Muscle of leg (tissue), 11 donors: ENCODE measurements around the gene TFAP2D. TPM values are rescaled to one million over a fixed set of nuclear protein-coding genes. Genes with fewer than 3 reads are reported as not detected.

Experiments
- DNase-seq: peaks from one replicate; pipeline ENCODE4 v3.0.0; 2013
- H3K27ac ChIP-seq: one replicate; pipeline ENCODE4 v1.5.1; 2013; ENCODE audit warnings: mild to moderate bottlenecking, low read length, control low read depth
- H3K27me3 ChIP-seq: one replicate; pipeline ENCODE4 v1.6.1; 2013; ENCODE audit warnings: low read length; ENCODE audit not compliant: control insufficient read depth, insufficient read depth
- H3K36me3 ChIP-seq: one replicate; pipeline ENCODE4 v1.6.1; 2013; ENCODE audit warnings: low read length; ENCODE audit not compliant: control insufficient read depth, insufficient read depth
- H3K4me1 ChIP-seq: one replicate; pipeline ENCODE4 v1.6.1; 2013; ENCODE audit warnings: low read length; ENCODE audit not compliant: control insufficient read depth, insufficient read depth
- H3K4me3 ChIP-seq: one replicate; pipeline ENCODE4 v1.5.1; 2013; ENCODE audit warnings: low read length, control low read depth
- H3K9me3 ChIP-seq: replicated peaks from 2 replicates; pipeline ENCODE4 v1.6.1; 2013; ENCODE audit warnings: low read depth, low read length; ENCODE audit not compliant: control insufficient read depth
- WGBS: methylation state at CpG from one replicate; pipeline ENCODE4 v1.1.5; 2013; ENCODE audit warnings: missing lambda C conversion rate; ENCODE audit not compliant: insufficient coverage; 5-methylcytosine and 5-hydroxymethylcytosine counted together
- polyA plus RNA-seq, 8 donors: library from polyadenylated mRNA; unstranded; fragments of 120-200 nt; gene quantifications; one replicate each; pipeline versions ENCODE4 v1.2.1 to v1.2.3, GENCODE V29; 2013; ENCODE audit warnings: inconsistent platforms in 1 of 8, low replicate concordance in 1 of 8; ENCODE audit not compliant: insufficient read length in 8 of 8, insufficient read depth in 1 of 8
- total RNA-seq: library from RNA; stranded (reverse); fragments of 120-200 nt; gene quantifications from one replicate; pipeline ENCODE4 v1.2.4, GENCODE V29; 2013

Gene TFAP2D
- total and polyA plus RNA-seq, 9 donors: not detected

DNA sequence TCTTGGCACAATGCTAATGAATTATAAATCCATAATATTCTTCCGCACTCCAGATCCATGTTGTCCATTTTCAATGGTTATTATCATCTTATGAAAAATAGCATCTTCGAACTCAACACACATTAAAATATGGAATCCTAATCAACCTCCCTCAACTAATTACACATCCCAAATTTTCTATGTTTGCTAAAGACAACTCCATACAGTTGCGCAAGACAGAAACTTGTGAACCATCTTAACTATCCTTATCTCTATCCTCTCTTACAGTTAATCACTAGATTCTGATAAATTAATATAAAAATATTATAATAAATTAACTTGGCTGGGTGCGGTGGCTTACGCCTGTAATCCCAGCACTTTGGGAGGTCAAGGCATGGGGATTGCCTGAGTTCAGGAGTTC is 67.1 kb downstream of the TFAP2D start:
- Histone ChIP-seq H3K27ac (no peak overlapping the region), H3K27me3 (no peaks in the 10 kb centered on the region), H3K9me3 (no peaks in the 10 kb centered on the region), H3K36me3 (no peaks in the 10 kb centered on the region), H3K4me3 (no peak overlapping the region), H3K4me1 (no peaks in the 10 kb centered on the region)
- DNase-seq: no peak
- 80% methylated on average over 1 of the region's 5 CpGs for WGBS

DNA sequence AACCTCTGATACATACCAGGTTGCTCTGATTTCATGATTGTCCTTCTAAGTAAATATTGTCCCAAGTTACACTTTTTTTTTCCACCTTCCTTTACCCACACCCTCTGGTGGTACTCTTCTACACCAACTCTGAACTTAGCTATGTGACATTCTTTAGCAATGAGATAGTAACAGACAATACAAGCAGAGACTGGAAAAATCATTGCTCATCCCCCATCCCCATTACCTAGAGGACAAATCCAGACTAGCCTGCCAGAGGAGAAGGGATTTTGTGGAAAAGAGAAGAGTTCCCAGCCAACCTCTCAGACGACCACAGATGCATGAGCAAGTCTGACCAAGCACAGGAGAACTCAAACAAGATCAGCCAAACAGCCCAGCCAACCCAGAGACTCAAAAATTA is 72.6 kb downstream of the TFAP2D start:
- no peaks in the 10 kb centered on the region for H3K27me3 ChIP-seq
- no peak overlapping the region for H3K27ac ChIP-seq
- peak; percentile 1 for DNase-seq
- WGBS: no CpG with 5 or more reads among the region's 1 CpG
- no peak overlapping the region for H3K4me3 ChIP-seq
- no peaks in the 10 kb centered on the region for H3K36me3 ChIP-seq
- H3K9me3 ChIP-seq: no peaks in the 10 kb centered on the region
- H3K4me1 ChIP-seq: no peaks in the 10 kb centered on the region

DNA sequence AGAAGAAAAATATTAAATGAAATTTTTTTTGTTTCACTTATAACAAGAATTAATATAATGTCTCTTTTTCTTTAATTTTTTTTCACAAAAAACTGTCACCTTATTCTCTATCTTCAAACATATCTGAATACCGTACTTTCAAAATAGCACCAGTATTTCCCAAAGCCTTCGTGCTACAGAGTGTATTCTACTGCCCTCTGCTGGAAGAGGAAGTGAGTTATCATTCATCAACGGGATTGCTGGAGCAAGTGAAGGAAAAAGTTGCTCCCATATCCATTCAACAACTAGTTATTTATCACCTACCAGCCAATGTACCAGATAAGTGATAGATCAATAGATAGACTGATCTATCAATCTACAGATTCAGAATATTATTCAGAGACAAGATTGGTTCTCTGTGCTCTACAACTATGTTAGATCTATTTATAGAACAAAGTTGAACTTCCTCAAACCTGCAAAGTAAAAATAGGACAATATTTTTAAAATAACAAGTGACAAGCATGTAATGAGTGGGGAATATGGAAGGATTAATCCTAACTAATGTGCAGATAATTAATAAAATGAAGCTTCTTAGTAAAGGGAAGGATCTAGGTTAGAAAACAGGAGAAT is 78.7 kb downstream of the TFAP2D start:
- no peak overlapping the region for H3K4me3 ChIP-seq
- H3K4me1 ChIP-seq: no peaks in the 10 kb centered on the region
- peak; percentile 57 for DNase-seq
- no peaks in the 10 kb centered on the region for H3K27me3 ChIP-seq
- no peak overlapping the region for H3K27ac ChIP-seq
- no CpG with 5 or more reads among the region's 3 CpGs for WGBS
- H3K36me3 ChIP-seq: no peaks in the 10 kb centered on the region
- H3K9me3 ChIP-seq: no peaks in the 10 kb centered on the region

DNA sequence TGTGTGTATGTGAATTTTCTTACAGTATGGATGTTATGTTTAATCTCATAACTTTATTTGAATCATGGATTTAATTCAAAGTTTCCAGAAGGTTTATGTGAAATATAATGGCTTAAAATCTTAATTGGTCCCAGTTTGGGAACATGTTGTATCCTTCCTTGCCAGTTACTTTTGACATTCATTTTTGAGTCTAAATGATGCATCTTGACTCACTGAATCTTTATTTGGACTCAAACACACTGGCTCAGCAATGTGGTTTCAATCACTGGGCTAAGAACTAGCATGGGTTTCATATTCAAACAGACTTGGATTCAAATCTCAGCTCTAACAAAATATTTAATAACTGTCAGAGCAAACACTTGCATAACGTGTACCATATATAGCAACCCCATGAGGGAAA is 79.4 kb downstream of the TFAP2D start:
- Histone ChIP-seq H3K36me3 (no peaks in the 10 kb centered on the region), H3K9me3 (no peaks in the 10 kb centered on the region), H3K4me3 (no peak overlapping the region), H3K27ac (no peak overlapping the region), H3K4me1 (no peaks in the 10 kb centered on the region), H3K27me3 (no peaks in the 10 kb centered on the region)
- WGBS: no CpG with 5 or more reads among the region's 1 CpG
- DNase-seq: no peak

DNA sequence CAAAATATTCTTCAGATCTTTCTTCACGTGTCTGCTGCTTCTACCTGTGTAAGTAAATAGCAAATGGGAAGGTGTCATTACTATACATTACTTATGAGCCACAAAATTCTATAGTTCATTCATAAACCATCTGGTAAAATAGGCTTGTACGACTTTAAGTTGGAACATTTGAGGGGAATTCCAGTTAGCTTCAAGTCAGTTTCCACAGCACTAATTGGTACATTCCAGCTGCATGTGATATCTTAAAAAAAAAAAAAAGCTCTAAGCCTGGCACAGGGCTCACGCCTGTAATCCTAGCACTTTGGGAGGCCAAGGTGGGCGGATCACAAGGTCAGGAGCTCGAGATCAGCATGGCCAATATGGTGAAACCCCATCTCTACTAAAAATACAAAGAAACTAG is 82.2 kb downstream of the TFAP2D start:
- H3K27ac ChIP-seq: no peak overlapping the region
- WGBS: no CpG with 5 or more reads among the region's 5 CpGs
- no peak for DNase-seq

DNA sequence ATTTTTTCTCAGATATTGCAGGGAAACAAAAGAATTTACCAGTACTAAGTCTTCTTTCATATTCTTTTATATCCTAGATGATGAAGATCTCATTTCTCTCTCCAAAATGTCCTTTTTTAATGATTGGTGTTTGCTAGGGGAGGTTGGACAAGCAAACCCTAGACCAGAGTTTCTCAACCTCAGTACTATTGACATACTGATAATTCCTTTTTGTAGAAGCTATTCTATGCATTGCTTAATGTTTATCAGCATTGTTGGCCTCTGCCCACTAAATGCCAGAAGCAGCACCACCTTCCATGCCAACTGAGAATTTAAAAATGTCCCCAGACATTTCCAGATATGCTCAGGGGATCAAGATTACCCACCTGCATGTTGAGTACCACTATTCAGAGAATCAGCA is 91.0 kb downstream of the TFAP2D start:
- Histone ChIP-seq H3K4me1 (no peaks in the 10 kb centered on the region), H3K9me3 (no peaks in the 10 kb centered on the region), H3K36me3 (no peaks in the 10 kb centered on the region), H3K4me3 (no peak overlapping the region), H3K27ac (no peak overlapping the region), H3K27me3 (no peaks in the 10 kb centered on the region)
- no peak for DNase-seq

More for the DNA sequence above, 82.2 kb downstream of the TFAP2D start:
- Histone ChIP-seq H3K4me3 (no peak overlapping the region), H3K9me3 (no peaks in the 10 kb centered on the region), H3K36me3 (no peaks in the 10 kb centered on the region), H3K4me1 (no peaks in the 10 kb centered on the region), H3K27me3 (no peaks in the 10 kb centered on the region)

DNA sequence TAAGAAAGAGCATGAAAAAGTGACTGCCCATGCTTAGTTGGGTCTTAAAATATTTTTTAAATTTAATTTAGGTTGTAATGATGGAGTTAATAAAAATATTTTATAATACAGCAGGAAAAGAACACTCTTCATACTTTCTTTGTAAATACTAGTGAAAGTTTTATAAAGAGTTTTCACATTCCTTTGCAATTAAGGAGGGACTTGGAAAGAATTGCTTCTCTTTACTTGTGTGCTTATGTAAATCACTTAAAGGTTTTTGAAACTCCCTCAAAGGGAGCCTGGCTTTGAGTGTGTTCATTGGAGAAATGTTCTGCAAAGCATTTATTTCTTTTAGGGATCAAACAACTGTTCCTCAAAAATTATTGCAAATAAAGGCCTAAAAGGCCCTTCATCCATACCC is 93.7 kb downstream of the TFAP2D start:
- no peak for DNase-seq
- Histone ChIP-seq H3K9me3 (no peaks in the 10 kb centered on the region), H3K27me3 (no peaks in the 10 kb centered on the region), H3K27ac (no peak overlapping the region), H3K36me3 (no peaks in the 10 kb centered on the region), H3K4me1 (no peaks in the 10 kb centered on the region), H3K4me3 (no peak overlapping the region)

DNA sequence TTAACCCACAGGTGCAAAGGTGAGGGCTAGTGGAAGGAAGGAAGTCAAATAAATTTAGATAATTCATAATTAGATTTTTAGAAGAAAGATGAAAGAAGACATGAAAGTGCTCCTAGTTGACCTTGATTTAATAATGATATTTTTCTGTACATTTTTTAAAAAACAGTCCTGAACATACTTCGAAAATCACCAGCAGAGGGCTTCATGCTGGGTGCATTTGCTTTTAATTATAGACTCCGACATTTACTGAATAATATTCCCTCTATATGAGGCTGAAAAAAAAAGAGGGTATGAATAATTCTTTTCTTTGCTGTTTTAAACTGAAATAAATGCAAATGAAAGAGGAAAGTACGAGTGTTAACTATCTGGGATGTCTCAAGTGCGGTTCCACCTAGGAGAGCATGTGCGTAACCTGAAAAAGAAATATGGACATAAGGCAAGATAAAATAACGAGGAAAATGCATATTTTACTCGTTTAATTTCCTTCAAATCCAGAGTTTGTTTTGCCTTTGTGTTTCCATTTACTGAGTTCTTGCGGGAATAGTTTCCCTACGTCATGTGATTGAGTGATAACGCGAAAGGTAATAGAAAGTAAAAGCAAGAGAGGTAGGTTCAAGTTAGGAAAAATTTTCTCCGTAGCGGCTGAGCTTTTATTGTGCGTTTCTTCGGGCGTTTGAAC is 102.2 kb downstream of the TFAP2D start:
- Histone ChIP-seq H3K36me3 (no peaks in the 10 kb centered on the region), H3K4me1 (peaks cover 11% of the 10 kb centered on the region), H3K9me3 (no peaks in the 10 kb centered on the region), H3K27ac (no peak overlapping the region), H3K27me3 (peaks cover 35% of the 10 kb centered on the region), H3K4me3 (peak overlapping the region; percentile 35)
- 12% methylated on average over 7 of the region's 16 CpGs for WGBS
- peak; percentile 34 for DNase-seq

DNA sequence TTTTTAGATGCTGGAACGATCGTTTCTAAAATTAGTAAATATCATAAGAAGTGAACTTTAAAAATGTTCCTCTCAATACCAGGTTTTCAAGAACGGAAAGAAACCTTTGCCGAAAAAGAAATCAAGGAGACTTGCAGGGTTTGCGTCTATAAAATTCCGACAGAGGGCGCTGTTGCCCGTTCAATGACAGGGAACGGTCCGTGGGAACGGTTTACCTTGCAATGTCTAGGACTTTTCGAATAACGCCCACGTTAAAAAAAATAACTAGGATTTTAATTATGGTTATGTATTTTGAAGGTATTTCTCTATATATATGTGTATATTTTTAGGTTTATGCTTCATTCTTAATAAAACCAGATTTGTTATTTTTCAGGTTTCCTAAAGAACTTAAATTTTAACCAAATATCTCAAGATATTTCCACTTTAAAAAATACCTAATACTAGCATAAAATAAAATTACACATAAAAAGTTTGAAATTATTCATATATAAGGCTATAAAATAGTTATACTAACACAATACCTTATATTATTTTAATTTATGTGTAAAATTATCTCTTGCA is 102.9 kb downstream of the TFAP2D start:
- Histone ChIP-seq H3K4me1 (peaks cover 11% of the 10 kb centered on the region), H3K27ac (no peak overlapping the region), H3K27me3 (peaks cover 41% of the 10 kb centered on the region), H3K4me3 (peak overlapping the region; percentile 35), H3K36me3 (no peaks in the 10 kb centered on the region), H3K9me3 (no peaks in the 10 kb centered on the region)
- peak; percentile 85 for DNase-seq
- 0% methylated on average over 5 of the region's 14 CpGs for WGBS

DNA sequence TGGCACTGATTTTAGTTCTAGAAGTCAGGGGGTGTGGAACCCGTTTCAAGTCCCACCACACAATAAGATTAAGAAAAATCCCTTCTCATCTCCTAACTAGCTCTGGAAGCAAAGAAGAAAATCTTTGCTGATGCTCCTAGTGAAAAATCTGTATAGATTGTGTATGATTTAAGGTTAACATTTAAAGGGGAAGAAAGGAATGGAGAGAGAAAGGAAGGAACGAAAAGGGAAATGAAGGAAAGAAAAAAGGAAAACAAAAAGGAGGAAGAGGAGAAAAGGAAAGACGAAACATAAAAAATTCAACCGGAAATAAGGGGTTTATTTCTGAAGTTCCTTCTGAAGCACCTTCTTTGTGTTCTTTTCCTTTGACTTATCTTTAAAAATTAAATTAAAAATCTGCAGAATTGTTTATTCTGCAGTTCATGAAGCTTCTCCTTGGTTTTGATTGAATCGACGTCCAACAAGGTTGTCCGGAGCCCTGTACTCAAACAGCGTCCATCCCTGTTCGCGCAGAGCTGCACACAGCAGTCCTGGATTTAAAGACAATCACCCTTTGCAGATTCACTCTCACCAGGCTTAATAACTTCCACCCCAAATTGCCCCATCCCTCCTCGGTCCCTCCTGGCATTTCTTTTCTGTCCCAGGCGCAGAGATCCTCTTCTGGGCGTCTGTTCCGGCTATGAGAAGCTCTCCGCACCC is 103.8 kb downstream of the TFAP2D start:
- WGBS: 4% methylated on average over 6 of the region's 15 CpGs
- Histone ChIP-seq H3K36me3 (no peaks in the 10 kb centered on the region), H3K9me3 (no peaks in the 10 kb centered on the region), H3K4me3 (no peak overlapping the region), H3K4me1 (peaks cover 11% of the 10 kb centered on the region), H3K27me3 (peaks cover 50% of the 10 kb centered on the region), H3K27ac (no peak overlapping the region)
- DNase-seq: no peak
